A673 (cell line): ENCODE results near the gene LEFTY1.

Source experiments
- CTCF ChIP-seq: fragments of 300-800, 200-600 bp; sonication (generic); conservative IDR thresholded peaks from 2 replicates; pipeline ENCODE4 v1.5.1; 2017; ENCODE audit warnings: low read depth, mild to moderate bottlenecking, antibody characterized with exemption, low read length, moderate library complexity, mixed read lengths
- EZH2 ChIP-seq: fragments of 200-600 bp; sonication (generic); IDR thresholded peaks from 2 replicates; pipeline ENCODE4 v1.6.1; 2017; ENCODE audit warnings: borderline replicate concordance, low read depth, mild to moderate bottlenecking, mixed read lengths, antibody characterized with exemption, low read length; ENCODE audit not compliant: poor library complexity, severe bottlenecking

- TF ChIP-seq CTCF (no peak), EZH2 (no peak)
Measured at GRCh38 chr1:225852413-225853124, 36.4 kb downstream of the LEFTY1 start.
